Parathyroid adenoma (tissue), 2 donors: ENCODE data around the gene PLEKHA1.

Source experiments
- H2AFZ ChIP-seq: fragments of 300-600 bp; sonication (generic); one replicate; pipeline ENCODE4 v1.7.0; 2017; ENCODE audit warnings: antibody characterized with exemption, mild to moderate bottlenecking
- H3K27ac ChIP-seq: fragments of 300-600 bp; sonication (generic); one replicate; pipeline ENCODE4 v1.7.0; 2017
- H3K27me3 ChIP-seq: fragments of 300-600 bp; sonication (generic); one replicate; pipeline ENCODE4 v1.7.0; 2017; ENCODE audit warnings: low read length; ENCODE audit not compliant: control insufficient read depth, insufficient read depth
- H3K36me3 ChIP-seq: fragments of 300-600 bp; sonication (generic); one replicate; pipeline ENCODE4 v1.7.0; 2017; ENCODE audit warnings: low read length; ENCODE audit not compliant: control insufficient read depth, insufficient read depth
- H3K4me1 ChIP-seq: fragments of 300-600 bp; sonication (generic); one replicate; pipeline ENCODE4 v1.7.0; 2017; ENCODE audit warnings: control low read depth
- H3K4me2 ChIP-seq: fragments of 300-600 bp; sonication (generic); one replicate; pipeline ENCODE4 v1.7.0; 2017; ENCODE audit warnings: low read length
- H3K4me3 ChIP-seq: fragments of 300-600 bp; sonication (generic); one replicate; pipeline ENCODE4 v1.7.0; 2017; ENCODE audit warnings: low read depth, low read length
- H3K79me2 ChIP-seq: fragments of 300-600 bp; sonication (generic); one replicate; pipeline ENCODE4 v1.7.0; 2017; ENCODE audit warnings: control low read depth
- H3K9ac ChIP-seq: fragments of 300-600 bp; sonication (generic); one replicate; pipeline ENCODE4 v1.7.0; 2017; ENCODE audit warnings: mild to moderate bottlenecking
- H3K9me3 ChIP-seq: fragments of 300-600 bp; sonication (generic); one replicate; pipeline ENCODE4 v1.7.0; 2017; ENCODE audit warnings: low read length; ENCODE audit not compliant: control insufficient read depth
- CTCF ChIP-seq: fragments of 300-600 bp; sonication (generic); IDR thresholded peaks from one replicate; pipeline ENCODE4 v1.7.0; 2017; ENCODE audit warnings: antibody characterized with exemption, mild to moderate bottlenecking
- donor health status: primary hyperparathyroidism.

The PLEKHA1 gene

GRCh38 chr10:122343936-122344335, 30.6 kb upstream of the PLEKHA1 start:
- Histone ChIP-seq H3K4me2 (no peak overlapping the region), H3K79me2 (no peaks in the 10 kb centered on the region), H3K4me3 (no peak overlapping the region), H3K9ac (no peak overlapping the region), H3K4me1 (no peaks in the 10 kb centered on the region), H3K36me3 (no peaks in the 10 kb centered on the region), H2AFZ (no peak overlapping the region), H3K9me3 (no peaks in the 10 kb centered on the region), H3K27ac (no peak overlapping the region), H3K27me3 (no peaks in the 10 kb centered on the region)
- no peak for TF ChIP-seq CTCF

GRCh38 chr10:122344741-122345258, 29.7 kb upstream of the PLEKHA1 start:
- H3K9ac ChIP-seq, result no peak overlapping the region
- H3K4me3 ChIP-seq, result no peak overlapping the region
- H3K79me2 ChIP-seq, result no peaks in the 10 kb centered on the region
- no peak overlapping the region for H3K27ac ChIP-seq
- H3K9me3 ChIP-seq, result no peaks in the 10 kb centered on the region
- no peak overlapping the region for H3K4me2 ChIP-seq
- no peaks in the 10 kb centered on the region for H3K4me1 ChIP-seq
- no peak overlapping the region for H2AFZ ChIP-seq
- no peak for TF ChIP-seq CTCF
- H3K27me3 ChIP-seq, result no peaks in the 10 kb centered on the region
- H3K36me3 ChIP-seq, result no peaks in the 10 kb centered on the region

- Histone ChIP-seq H3K9me3 (no peaks in the 10 kb centered on the region), H3K4me1 (no peaks in the 10 kb centered on the region), H3K79me2 (no peaks in the 10 kb centered on the region), H3K9ac (no peak overlapping the region), H3K36me3 (no peaks in the 10 kb centered on the region), H3K4me3 (no peak overlapping the region), H3K27ac (no peak overlapping the region), H3K4me2 (no peak overlapping the region), H3K27me3 (no peaks in the 10 kb centered on the region), H2AFZ (no peak overlapping the region)
- TF ChIP-seq CTCF, result no peak
Measured at GRCh38 chr10:122346326-122346950, 28.1 kb upstream of the PLEKHA1 start.

GRCh38 chr10:122347170-122347841, 27.2 kb upstream of the PLEKHA1 start:
- no peak overlapping the region for H3K27ac ChIP-seq
- no peak overlapping the region for H3K9ac ChIP-seq
- no peak for TF ChIP-seq CTCF
- H2AFZ ChIP-seq, result no peak overlapping the region
- no peaks in the 10 kb centered on the region for H3K9me3 ChIP-seq
- H3K4me2 ChIP-seq, result no peak overlapping the region
- H3K36me3 ChIP-seq, result no peaks in the 10 kb centered on the region
- no peak overlapping the region for H3K4me3 ChIP-seq
- no peaks in the 10 kb centered on the region for H3K27me3 ChIP-seq
- H3K79me2 ChIP-seq, result no peaks in the 10 kb centered on the region
- no peaks in the 10 kb centered on the region for H3K4me1 ChIP-seq

- Histone ChIP-seq H3K4me2 (no peak overlapping the region), H3K27me3 (no peaks in the 10 kb centered on the region), H3K36me3 (no peaks in the 10 kb centered on the region), H3K4me3 (no peak overlapping the region), H2AFZ (no peak overlapping the region), H3K79me2 (no peaks in the 10 kb centered on the region), H3K27ac (no peak overlapping the region), H3K4me1 (no peaks in the 10 kb centered on the region), H3K9ac (no peak overlapping the region), H3K9me3 (no peaks in the 10 kb centered on the region)
- no peak for TF ChIP-seq CTCF
Measured at GRCh38 chr10:122348512-122348911, 26.0 kb upstream of the PLEKHA1 start.
